NCI-H128 (cell line): ENCODE measurements around the gene KLF4.

Source experiments
- DNase-seq: peaks from one replicate; lab custom pipeline; 2025; ENCODE audit not compliant: unreplicated experiment; lab: John Stamatoyannopoulos, UW

Gene KLF4

DNA sequence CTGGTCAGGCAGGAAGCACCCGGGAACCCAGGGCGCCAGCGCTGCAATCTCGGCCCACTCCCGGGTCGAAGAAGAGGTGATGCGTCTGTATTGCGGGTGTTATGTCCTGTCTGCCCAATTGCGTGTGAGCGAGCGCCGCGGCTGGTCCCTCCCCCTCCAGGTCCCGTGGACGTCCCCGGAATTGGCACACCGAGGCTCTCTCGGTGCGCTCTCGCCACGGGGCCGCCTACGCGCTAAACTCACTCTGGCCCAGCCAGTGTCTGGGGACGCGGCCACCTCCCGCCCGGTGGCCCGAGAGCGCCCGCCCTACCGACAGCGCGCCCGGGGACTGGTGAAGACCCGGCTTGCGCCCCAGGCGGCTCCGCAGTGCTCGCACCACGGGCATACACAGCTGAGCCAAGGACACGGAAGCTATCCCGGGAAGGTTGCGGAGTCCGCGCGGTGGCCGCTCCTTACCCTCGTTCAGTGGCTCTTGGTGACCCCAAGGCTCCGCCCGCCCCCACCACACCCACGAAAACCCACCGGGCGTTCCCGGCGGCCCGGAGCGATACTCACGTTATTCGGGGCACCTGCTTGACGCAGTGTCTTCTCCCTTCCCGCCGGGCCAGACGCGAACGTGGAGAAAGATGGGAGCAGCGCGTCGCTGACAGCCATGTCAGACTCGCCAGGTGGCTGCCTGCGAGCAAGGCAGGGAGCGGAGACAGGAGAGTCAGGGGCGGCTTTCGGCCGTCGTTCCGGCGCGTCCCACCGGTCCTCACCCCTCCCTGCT, 1.0 kb downstream of the KLF4 start:
- no peak for DNase-seq

DNA sequence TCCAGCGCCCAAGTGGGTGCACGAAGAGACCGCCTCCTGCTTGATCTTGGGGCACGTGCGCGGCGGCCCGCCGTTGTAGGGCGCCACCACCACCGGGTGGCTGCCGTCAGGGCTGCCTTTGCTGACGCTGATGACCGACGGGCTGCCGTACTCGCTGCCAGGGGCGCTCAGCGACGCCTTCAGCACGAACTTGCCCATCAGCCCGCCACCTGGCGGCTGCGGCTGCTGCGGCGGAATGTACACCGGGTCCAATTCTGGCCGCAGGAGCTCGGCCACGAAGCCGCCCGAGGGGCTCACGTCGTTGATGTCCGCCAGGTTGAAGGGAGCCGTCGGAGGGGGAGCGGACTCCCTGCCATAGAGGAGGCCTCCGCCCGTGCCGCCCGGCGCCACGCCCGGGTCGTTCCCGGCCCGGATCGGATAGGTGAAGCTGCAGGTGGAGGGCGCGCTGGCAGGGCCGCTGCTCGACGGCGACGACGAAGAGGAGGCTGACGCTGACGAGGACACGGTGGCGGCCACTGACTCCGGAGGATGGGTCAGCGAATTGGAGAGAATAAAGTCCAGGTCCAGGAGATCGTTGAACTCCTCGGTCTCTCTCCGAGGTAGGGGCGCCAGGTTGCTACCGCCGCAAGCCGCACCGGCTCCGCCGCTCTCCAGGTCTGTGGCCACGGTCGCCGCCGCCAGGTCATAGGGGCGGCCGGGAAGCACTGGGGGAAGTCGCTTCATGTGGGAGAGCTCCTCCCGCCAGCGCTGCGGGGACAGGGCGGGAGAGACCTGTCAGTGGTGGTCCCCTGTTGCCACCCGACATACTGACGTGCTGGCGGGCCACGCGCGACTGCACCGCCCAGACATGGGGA, 1.8 kb downstream of the KLF4 start:
- no peak for DNase-seq

DNA sequence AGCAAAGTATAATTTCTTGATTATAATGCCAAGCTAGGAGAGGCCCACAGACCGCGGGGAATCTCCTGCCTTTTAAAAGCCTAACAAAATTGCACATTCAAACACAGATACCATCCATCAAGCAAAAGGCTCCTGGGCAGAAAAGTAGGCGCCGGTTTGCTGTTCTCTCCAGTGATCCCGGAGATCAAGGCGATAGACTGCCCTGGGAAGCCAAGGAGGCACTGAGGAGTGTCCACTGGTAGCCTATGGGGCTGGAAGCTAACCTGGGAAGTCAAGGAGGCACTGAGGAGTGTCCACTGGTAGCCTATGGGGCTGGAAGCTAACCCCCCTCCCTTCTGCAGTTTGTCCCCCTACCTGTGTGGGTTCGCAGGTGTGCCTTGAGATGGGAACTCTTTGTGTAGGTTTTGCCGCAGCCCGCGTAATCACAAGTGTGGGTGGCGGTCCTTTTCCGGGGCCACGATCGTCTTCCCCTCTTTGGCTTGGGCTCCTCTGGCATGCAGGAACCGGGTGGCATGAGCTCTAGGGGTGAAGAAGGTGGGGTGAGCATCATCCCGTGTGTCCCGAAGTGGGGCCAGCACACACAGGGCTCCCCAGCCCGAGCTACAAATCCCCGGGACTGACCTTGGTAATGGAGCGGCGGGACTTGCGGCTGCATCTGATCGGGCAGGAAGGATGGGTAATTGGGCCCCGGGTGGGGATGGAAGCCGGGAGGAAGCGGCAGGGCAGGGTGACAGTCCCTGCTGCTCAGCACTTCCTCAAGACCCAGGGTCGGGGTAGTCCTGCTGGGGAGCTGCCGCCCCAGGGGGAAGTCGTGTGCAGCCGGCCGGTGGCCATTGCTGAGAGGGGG, 2.7 kb downstream of the KLF4 start:
- DNase-seq = no peak

DNA sequence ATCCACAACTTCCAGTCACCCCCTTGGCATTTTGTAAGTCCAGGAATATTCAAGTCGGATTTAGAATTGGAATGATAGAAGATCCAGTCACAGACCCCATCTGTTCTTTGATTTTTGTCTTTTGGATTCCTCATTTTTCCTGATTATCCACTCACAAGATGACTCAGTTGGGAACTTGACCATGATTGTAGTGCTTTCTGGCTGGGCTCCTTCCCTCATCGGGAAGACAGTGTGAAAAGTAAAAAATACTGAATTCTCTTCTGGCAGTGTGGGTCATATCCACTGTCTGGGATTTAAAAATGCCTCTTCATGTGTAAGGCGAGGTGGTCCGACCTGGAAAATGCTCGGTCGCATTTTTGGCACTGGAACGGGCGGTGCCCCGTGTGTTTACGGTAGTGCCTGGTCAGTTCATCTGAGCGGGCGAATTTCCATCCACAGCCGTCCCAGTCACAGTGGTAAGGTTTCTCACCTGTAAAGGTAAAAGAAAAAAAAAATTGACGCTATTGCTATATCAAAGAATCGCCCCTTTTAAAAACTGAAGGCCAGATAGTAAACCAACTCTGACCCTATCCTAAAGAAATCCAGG, 4.0 kb downstream of the KLF4 start:
- no peak for DNase-seq

DNA sequence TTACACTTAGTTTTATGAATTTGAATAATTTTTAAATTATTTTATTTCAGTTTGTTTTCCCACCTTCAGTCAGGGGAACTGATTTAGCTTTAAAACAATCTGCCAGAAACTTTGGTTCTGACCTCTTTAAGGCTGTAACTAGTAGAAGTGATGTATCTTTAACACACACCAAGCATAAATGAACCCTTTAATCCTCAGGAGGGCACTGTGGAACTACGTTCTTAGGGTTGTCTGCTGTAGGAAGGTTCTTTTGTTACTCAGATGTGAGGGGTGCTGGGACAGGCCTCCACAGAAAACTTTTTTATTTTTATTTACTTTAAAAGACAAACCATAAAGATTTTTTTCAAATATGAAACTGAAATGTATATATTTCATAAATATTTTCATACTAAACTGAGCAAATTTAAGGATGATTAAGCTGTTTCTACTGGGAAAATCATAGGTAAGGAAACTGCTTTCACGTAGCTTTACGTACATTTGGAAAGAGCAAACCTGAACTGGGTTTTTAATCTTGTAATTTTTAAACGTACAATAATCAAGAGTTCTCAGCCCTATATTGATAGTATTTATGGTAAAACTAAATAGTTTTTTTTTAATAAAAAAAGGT, 5.3 kb downstream of the KLF4 start:
- DNase-seq = peak; percentile 38

DNA sequence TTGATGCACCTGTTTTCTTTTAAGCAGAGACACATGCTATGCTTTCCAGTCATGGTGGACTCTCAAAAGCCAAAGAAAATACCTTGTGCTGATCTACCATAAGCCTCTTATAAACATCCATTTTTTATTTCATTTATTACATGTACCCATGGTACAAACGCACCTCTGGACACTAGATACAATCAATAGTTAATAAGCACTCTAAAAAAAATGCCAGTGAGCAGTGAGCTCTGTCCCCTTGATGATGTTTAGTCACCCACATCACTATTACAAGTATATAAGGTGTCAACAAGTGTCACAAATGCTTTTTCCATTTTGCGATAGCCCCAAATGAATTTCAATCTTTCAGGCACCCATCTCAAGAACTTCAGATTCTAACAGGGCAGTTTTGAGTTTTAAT, 5.9 kb downstream of the KLF4 start:
- no peak for DNase-seq

DNA sequence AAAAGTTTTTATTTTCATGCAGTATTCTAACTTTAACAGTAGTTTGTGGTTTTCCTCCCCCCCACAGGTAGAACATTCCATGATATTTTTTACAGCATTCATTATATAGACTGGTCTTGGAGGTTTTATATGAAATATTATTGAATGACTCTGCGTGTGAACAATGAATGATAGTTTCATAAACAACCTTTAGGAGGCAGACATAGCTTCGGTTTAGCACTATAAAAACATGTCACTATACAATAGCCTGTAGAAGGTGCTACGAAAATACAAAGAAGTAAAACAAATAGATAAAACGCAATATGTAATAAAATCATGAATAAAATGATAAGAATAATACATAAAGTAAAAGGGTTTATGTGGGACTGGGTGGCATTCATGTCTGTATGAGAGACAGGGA, 8.5 kb downstream of the KLF4 start:
- DNase-seq = no peak

DNA sequence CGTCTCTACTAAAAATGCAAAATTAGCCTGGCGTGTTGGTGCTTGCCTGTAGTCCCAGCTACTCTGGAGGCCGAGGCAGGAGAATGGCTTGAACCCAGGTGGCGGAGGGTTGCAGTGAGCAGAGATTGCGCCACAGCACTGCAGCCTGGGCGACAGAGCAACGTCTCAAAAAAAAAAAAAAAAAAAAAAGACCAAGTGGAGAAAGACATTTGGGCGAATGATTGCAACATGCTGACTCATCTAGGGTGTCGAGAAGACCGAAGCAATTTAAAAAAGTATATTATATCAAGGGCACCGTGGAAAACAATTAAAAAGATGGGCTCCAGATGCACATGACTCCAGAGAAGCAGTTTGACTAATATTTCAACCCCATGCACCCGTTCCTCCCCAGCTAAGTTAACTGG, 9.2 kb downstream of the KLF4 start:
- DNase-seq = no peak

DNA sequence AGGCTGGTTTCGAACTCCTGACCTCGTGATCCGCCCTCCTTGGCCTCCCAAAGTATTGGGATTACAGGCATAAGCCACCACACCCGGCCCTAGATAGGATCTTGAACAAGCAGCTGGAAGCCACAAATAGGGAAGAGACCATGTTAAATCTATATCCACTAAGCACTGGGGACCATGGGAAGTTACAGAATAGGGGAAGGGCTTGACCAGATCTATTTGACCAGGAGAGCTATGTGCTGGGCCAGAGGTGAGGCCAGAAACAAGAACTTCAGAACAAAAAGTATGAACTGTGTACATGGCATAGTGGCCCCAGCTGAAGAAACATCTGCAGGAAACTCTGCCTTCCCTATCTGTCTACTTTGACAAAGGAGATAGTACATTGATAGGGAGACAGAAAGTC, 10.8 kb downstream of the KLF4 start:
- DNase-seq = no peak

DNA sequence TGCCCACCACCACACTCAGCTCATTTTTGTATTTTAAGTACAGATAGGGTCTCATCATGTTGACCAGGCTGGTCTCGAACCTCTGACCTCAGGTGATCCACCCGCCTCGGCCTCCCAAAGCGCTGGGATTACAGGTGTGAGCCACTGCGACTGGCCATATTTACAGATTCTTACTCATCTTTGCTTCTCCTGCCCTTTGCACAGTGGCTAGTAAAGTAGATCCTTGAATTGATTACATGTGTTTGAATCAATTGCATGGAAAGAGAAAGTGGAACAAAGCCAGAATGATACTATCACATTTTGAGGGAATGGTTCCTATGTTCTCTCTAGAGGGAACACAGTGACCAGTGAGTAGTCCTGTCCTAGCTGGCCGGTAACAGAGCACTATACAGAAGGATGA, 15.4 kb downstream of the KLF4 start:
- no peak for DNase-seq

DNA sequence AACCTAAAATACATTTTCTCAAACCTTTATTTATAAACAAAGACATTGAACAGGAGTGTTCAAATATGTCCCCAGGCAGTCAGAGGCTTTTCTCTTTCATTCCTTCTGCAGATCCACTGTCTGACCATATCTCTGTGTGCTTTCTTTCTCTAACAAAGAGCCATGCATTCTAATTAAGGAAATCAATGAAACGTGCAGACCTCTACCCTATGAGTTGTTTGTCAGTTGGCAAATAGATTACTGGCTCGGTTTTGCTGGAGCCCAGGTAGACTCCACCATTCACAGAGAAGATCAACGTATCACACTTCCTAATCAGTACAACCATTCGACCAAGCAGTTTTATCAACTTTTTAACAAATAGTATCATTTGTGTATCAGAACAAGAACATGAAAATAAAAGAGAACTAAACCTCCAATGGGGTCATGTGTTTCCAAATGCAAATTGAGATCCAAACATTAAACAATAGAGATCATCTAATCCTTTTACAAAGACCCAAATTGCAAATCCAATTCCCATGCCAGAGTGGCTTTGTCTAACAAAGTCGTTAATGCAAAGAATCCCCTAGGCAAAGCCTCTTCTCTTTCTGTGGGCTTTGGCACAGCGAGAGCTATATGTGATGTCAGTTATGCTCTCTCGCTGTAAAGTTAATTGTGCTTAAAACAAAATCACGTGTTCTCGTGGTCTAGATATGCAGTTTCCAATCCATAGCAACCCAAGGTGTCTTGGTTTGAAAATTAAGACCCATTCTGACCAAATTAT, 16.8 kb downstream of the KLF4 start:
- DNase-seq = no peak

DNA sequence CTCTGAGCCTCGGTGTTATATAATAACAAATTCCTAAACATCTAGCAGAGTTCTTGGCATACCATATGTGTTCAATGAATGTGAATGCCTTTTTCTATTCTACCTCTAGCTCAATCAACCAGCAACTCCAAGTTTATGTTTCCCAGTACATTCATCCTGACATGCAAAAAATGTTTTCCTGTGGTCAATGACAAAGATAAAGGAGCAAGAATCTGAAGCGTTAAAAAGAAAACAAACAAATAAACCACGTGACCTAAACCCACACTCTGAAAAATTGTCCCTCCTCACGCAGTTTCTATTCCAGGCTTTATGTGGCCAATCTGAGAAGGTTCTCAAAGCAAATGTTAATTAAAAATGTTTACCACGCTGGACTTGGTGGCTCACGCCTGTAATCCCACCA, 18.0 kb downstream of the KLF4 start:
- DNase-seq = no peak

DNA sequence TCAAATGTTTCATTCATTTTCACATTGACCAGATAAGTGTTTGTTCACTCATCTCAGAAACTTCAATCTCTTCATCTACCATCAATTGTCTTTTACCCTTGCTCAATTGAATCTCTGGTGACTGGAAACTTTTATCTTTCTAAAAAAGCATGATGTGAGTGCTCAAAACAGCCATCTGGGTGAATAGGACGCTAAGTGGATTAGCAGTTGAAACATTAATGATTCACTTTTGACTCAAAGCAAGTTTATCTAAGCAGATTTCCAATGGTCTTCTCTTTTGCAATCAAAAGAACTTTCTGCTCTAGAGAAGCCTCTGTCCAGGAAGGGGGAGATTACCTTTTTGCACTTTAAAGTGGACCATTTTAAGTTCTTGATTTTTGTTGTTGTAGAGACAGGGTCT, 22.2 kb downstream of the KLF4 start:
- no peak for DNase-seq

DNA sequence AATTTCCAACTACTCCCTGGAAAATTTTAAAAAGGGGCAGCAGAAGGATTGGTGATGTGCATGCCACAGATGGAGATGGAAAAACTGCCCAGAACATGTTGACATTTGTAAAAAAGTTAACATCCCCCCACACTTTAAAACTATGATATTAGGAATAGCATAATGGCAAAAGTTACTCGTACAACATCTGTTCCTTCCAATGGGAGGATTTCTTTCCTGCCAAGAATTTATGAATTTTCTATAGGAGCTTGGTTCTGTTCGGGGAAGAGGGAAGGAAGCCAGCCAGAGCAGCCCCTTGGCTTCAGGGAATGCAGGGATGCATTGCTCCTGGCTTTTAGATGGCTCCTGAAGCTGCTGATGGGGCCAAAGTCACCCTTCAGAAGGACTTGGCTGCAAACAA, 22.7 kb downstream of the KLF4 start:
- no peak for DNase-seq

DNA sequence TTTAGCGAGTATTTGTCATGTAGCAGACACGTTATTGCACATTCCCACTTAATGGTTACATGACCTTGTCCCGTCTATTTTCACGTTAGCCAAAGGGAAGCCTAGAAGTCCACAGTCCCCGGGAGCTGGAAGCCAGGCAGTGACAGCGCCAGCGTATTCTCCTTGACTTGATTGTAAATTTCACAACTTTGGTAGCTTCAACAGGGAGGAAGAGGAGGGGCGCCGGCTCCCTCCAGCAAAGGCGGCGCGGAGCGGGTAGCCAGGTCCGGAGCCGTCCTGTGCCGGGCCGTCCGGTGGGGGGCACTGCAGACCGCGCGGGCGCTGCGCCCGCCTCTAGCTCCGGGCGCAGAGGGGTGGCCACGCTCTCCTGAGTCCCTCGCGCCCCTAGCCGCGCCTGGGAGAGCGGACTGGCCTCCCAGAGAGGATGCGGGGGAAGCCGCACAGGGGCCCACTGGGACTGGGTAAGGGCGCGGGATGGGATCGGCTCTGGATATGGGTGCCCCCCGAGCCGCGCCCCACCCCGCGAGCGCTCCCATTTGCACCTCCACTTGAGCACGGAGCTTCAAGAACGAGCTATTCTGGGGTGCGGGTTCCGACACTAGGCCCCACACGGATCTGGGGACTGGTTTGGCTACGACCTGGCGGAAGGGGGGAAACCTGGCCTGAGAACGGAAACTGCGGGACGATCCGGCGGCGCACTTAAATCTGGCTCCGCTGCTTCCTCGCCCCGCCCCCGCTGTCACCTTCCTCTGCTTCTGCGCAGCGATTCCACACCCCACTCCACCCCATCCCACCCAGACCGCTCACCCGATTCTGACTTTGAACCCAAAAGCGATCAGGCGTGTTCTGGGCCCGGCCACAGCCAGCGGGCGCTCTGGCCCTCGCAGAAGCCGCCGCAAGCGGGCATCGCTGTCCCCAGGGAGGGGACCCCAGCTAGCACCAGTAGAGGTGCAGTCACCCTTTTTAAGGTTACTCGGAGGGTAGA, 23.8 kb downstream of the KLF4 start:
- DNase-seq = no peak

DNA sequence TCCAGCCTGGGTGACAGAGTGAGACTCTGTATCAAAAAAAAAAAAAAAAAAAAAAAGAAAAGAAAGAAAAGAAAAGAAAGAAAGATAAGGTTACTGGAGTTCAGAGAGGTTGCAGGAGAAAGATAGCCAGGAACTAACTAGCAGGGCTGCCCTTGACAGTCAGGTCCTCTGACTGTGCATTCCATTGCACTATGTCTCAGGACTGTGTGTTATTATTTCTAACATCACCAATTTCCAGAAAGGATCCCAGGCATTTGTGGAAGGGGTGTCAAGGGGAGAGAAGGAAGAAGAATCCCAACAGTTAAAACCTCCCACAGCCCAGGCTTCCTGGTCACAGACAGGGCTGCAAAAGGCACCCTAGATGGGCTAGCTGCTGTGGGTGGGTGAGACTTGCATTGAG, 25.1 kb downstream of the KLF4 start:
- no peak for DNase-seq

DNA sequence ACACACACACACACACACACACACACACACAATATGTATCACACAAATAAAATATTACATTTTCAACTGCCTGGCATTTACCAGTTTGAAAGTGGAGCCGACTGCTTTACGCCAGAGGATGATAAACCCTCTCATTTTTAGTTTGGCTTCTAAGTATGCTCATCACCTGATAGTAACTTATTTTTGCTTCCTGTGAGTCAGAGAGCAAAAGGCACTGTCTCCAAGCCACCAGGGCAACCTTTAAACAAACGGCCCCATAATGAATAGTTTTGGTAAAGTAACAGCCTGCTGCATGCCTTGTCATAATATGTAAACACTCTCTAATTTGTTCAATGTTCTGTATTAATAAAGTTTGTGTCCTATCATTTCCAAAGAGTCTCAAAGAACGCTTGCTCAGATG, 26.9 kb downstream of the KLF4 start:
- DNase-seq = no peak

DNA sequence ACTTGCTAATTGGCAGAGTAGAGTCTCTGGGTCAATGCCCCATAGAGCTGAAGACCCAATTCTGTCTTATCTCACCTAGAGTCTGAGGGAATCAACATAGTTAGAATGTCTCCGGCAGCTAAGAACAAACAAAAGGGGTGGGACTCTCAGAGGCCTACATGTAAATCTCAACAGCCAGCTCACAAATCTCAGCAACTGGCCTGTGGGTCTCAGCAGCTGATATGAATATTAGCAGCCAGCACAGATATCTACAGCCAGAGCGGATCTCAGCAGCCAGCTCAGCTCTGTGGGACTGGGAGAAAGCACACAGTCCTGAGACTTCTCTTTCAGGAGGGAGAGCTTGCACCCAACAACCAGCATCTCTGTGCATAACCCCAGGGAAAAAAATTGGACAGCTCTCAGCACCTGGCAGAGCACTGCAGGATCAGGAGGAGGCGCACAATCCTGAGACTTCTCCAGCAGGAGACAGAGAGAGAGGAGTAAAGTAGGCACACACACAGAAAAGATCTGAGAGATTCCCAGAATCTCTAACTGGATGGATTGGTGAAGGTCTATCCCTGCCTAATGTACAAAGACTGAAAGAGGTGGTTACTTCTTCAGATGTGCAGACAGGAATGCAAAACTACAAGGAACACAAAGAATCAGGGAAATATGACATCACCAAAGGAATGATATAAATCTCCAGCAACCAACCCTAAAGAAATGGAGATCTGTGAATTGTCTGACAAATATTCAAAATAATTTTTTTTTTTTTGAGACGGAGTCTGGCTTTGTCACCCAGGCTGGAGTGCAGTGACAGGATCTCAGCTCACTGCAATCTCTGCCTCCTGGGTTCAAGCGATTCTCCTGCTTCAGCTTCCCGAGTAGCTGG, 29.2 kb downstream of the KLF4 start:
- no peak for DNase-seq
